CMK (cell line): ENCODE data around the gene NELFE.

Experiments
- DNase-seq: peaks from one replicate; pipeline ENCODE4 v3.0.0-alpha.2; 2010; ENCODE audit warnings: low read depth

Gene NELFE

GRCh38 chr6:31971993-31972708 lies 13.4 kb upstream of the NELFE start, which contains the start of gene DXO:
Gene DXO (minus strand): TSS chr6:31972138. CDS start chr6:31971675, 463 bp downstream.
- peak; percentile 95 for DNase-seq

- no peak for DNase-seq
Observed at GRCh38 chr6:31971279-31971992, 12.7 kb upstream of the NELFE start.

- no peak for DNase-seq
Observed at GRCh38 chr6:31970604-31971271, 12.0 kb upstream of the NELFE start.

GRCh38 chr6:31969712-31970603 lies 11.2 kb upstream of the NELFE start:
- no peak for DNase-seq

GRCh38 chr6:31968791-31969711 lies 10.3 kb upstream of the NELFE start:
- no peak for DNase-seq

GRCh38 chr6:31968326-31968725 lies 9.6 kb upstream of the NELFE start:
- no peak for DNase-seq

GRCh38 chr6:31967926-31968320 lies 9.2 kb upstream of the NELFE start:
- no peak for DNase-seq

- no peak for DNase-seq
Observed at GRCh38 chr6:31966997-31967925, 8.5 kb upstream of the NELFE start.

- DNase-seq, result no peak
Observed at GRCh38 chr6:31966506-31966905, 7.7 kb upstream of the NELFE start.

- DNase-seq, result no peak
Observed at GRCh38 chr6:31965700-31966099, 6.9 kb upstream of the NELFE start.

GRCh38 chr6:31963921-31964320 lies 5.2 kb upstream of the NELFE start:
- DNase-seq, result no peak

GRCh38 chr6:31961616-31962015 lies 2.8 kb upstream of the NELFE start:
- no peak for DNase-seq

- DNase-seq, result no peak
Observed at GRCh38 chr6:31958412-31958740, 395 bp downstream of the NELFE start.

GRCh38 chr6:31956796-31957195 lies 2.0 kb downstream of the NELFE start:
- DNase-seq, result no peak

GRCh38 chr6:31954511-31954910 lies 4.3 kb downstream of the NELFE start:
- DNase-seq, result no peak

- no peak for DNase-seq
Observed at GRCh38 chr6:31952890-31953289, 5.9 kb downstream of the NELFE start.

- DNase-seq, result no peak
Observed at GRCh38 chr6:31952140-31952805, 6.5 kb downstream of the NELFE start.

- no peak for DNase-seq
Observed at GRCh38 chr6:31949926-31950548, 8.7 kb downstream of the NELFE start.
